Gastroesophageal sphincter (tissue), 3 donors: ENCODE results near the gene SLC37A1.

Experiments
- CTCF ChIP-seq, 4 experiments: fragments of 200-600 bp in 2 of 4; fragments of 450-650 bp in 2 of 4; sonication (generic) in 1 of 4; IDR thresholded peaks; one replicate each; pipeline ENCODE4 v1.5.1; 2017 to 2019; ENCODE audit warnings: antibody characterized with exemption in 4 of 4, mild to moderate bottlenecking in 2 of 4, moderate library complexity in 2 of 4
- EP300 ChIP-seq: sonication (generic); formaldehyde crosslinking; IDR thresholded peaks from one replicate; pipeline ENCODE4 v1.6.1; 2017; ENCODE audit warnings: antibody characterized with exemption, mild to moderate bottlenecking
- POLR2A ChIP-seq, 2 donors: fragments of 450-650 bp; IDR thresholded peaks; one replicate each; pipeline ENCODE4 v1.6.1; 2017; ENCODE audit warnings: antibody characterized with exemption in 2 of 2, mild to moderate bottlenecking in 2 of 2, moderate library complexity in 1 of 2
- POLR2AphosphoS5 ChIP-seq: sonication (generic); formaldehyde crosslinking; IDR thresholded peaks from one replicate; pipeline ENCODE4 v1.6.1; 2017; ENCODE audit warnings: antibody characterized with exemption

GRCh38 chr21:42597487-42598158 is 84.0 kb downstream of the SLC37A1 start:
- TF ChIP-seq CTCF (IDR thresholded peaks at IDR 0.05), result no peak
- TF ChIP-seq POLR2A (IDR thresholded peaks at IDR 0.05), result no peak
- no peak for TF ChIP-seq POLR2AphosphoS5
- no peak for TF ChIP-seq EP300
